Kidney (tissue), 14 donors: Measurements from ENCODE around the gene FAM240B. TPM values are rescaled to one million over a fixed set of nuclear protein-coding genes. Genes with fewer than 3 reads are reported as not detected.

Source experiments
- DNase-seq, 5 donors: peaks; one replicate each; pipeline ENCODE4 v3.0.0-alpha.2; 2013 to 2020
- FAIRE-seq: peaks from 2 replicates; lab custom pipeline; 2012; peaks lifted over from hg19 to GRCh38; lab: Jason Lieb, UNC
- H3K27ac ChIP-seq, 2 donors: one replicate each; pipeline ENCODE4 v1.7.0; 2013; ENCODE audit warnings: low read depth in 2 of 2, low read length in 2 of 2, inconsistent platforms in 1 of 2
- H3K27me3 ChIP-seq: one replicate; pipeline ENCODE4 v1.7.1; 2013; ENCODE audit warnings: low read length, inconsistent platforms; ENCODE audit not compliant: control insufficient read depth, insufficient read depth
- H3K36me3 ChIP-seq, 3 donors: one replicate each; pipeline versions ENCODE4 v1.7.0 to v1.7.1; 2013; ENCODE audit warnings: low read length in 3 of 3, control low read depth in 1 of 3, inconsistent platforms in 1 of 3; ENCODE audit not compliant: insufficient read depth in 3 of 3, control insufficient read depth in 2 of 3
- H3K4me1 ChIP-seq, 3 donors: one replicate each; pipeline versions ENCODE4 v1.7.0 to v1.7.1; 2013; ENCODE audit warnings: low read length in 3 of 3, inconsistent platforms in 1 of 3, low read depth in 1 of 3; ENCODE audit not compliant: control insufficient read depth in 2 of 3, insufficient read depth in 2 of 3
- H3K4me3 ChIP-seq, 3 donors: one replicate each; pipeline versions ENCODE4 v1.7.0 to v1.8.1; 2013; ENCODE audit warnings: low read length in 3 of 3, control low read depth in 1 of 3, inconsistent platforms in 1 of 3
- H3K9ac ChIP-seq, 3 donors: one replicate each; pipeline versions ENCODE4 v1.7.0 to v1.7.1; 2013; ENCODE audit warnings: low read length in 3 of 3, control low read depth in 1 of 3, inconsistent platforms in 1 of 3
- H3K9me3 ChIP-seq, 3 donors: one replicate each; pipeline versions ENCODE4 v1.7.0 to v1.7.1; 2013; ENCODE audit warnings: low read length in 3 of 3, control low read depth in 1 of 3, inconsistent platforms in 1 of 3; ENCODE audit not compliant: control insufficient read depth in 2 of 3, insufficient read depth in 1 of 3
- intact Hi-C: fragments of 100-400 bp; cut with DNase I; formaldehyde crosslinking; loops from one replicate; pipeline ENCODE4 v1.11.1; 2022
- polyA plus RNA-seq: library from polyadenylated mRNA; stranded (reverse); fragments of 350-450 nt; fragmentation: Illumina TruSeq; extraction: RNeasy Lipid Tissue Mini Kit (QIAGEN cat#74804); gene quantifications from one replicate; pipeline ENCODE4 v1.2.3, GENCODE V29; 2014; ENCODE audit warnings: low read depth, low replicate concordance; ENCODE audit not compliant: insufficient read depth
- total RNA-seq: library from RNA; stranded (reverse); fragmentation: NEBNext Ultra II Directional; extraction: Animal tissue kit (Norgen Biotek cat#: 25700); gene quantifications from one replicate; pipeline ENCODE4 v1.2.1, GENCODE V29; 2021
- TF ChIP-seq, protein P1 (sequence below): IDR thresholded peaks from 3 replicates; pipeline ENCODE4 v1.5.1; 2012; ENCODE audit warnings: mild to moderate bottlenecking, moderate library complexity, borderline replicate concordance; ENCODE audit not compliant: insufficient read depth; ENCODE audit errors: extremely low read depth
- donor health status: control.
- donor health status: control.
- donor health status: control.
- donor health status: control.
- donor health status: control.
- donor health status: DM: yes; HTN: yes; CAD: no.
- donor health status: Normal renal cell carcinoma (clear cell type).

FAM240B gene
- total and polyA plus RNA-seq, 2 donors from 2014 or later, result not detected

DNA sequence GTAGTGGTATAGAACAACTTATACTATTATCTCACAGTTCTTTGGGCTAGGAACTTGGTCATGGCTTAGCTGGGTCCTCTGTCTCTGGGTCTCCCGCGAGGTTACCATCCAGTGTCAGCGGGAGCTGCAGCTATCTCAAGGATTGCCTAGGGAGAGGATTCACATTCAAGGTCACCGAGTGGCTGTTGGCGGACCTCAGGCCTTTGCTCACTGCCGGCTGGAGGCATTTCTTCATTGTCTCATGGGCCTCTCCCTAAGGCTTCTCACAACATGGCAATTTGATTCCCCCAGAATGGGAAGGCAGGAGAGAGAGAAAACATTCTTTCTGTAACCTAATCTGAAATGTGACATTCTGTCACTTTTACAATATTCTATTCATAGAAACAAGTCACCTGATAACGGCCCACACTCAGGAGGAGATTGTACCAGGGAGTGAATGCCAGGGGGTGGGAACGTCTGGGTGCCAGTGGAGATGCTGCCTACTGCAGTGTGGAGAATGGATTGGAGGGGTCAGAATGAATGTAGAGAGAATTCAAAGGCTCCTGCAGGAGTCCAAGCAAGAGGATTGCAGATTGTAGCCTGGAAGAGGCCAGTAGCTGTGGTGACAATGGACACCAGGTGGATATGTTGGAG is 70.1 kb downstream of the FAM240B start:
- no peaks in the 10 kb centered on the region for H3K27me3 ChIP-seq
- H3K4me3 ChIP-seq, result no peak overlapping the region
- TF ChIP-seq, protein P1, sequence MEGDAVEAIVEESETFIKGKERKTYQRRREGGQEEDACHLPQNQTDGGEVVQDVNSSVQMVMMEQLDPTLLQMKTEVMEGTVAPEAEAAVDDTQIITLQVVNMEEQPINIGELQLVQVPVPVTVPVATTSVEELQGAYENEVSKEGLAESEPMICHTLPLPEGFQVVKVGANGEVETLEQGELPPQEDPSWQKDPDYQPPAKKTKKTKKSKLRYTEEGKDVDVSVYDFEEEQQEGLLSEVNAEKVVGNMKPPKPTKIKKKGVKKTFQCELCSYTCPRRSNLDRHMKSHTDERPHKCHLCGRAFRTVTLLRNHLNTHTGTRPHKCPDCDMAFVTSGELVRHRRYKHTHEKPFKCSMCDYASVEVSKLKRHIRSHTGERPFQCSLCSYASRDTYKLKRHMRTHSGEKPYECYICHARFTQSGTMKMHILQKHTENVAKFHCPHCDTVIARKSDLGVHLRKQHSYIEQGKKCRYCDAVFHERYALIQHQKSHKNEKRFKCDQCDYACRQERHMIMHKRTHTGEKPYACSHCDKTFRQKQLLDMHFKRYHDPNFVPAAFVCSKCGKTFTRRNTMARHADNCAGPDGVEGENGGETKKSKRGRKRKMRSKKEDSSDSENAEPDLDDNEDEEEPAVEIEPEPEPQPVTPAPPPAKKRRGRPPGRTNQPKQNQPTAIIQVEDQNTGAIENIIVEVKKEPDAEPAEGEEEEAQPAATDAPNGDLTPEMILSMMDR, result no peak
- no peaks in the 10 kb centered on the region for H3K9me3 ChIP-seq
- DNase-seq, result peak in 2 of 5 donors; percentile 12 to 20
- H3K9ac ChIP-seq, result no peak overlapping the region
- H3K27ac ChIP-seq, result no peak overlapping the region
- no peak for FAIRE-seq
- no peaks in the 10 kb centered on the region for H3K4me1 ChIP-seq
- intact Hi-C loops, result no loop called here
- H3K36me3 ChIP-seq, result no peaks in the 10 kb centered on the region

DNA sequence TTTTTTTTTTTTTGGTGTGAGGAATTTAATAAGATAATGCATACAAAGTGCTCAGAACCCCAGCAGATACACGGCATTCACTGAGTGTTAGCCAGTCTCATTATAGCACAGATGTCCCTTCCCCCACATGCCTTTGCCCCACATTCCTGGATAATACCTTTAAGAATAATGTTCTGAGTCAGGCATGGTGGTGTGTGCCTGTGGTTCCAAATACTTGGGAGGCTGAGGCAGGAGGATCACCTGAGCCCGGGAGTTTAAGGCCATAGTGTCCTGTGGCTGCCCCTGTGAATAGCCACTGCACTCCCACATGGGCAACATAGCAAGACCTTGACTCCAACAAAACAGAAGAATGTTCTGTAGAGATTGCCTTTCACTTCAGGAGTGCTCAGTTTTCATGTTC is 75.3 kb downstream of the FAM240B start:
- Histone ChIP-seq H3K9me3 (no peaks in the 10 kb centered on the region), H3K27me3 (no peaks in the 10 kb centered on the region), H3K4me3 (no peak overlapping the region), H3K27ac (no peak overlapping the region), H3K36me3 (no peaks in the 10 kb centered on the region), H3K4me1 (no peaks in the 10 kb centered on the region), H3K9ac (no peak overlapping the region)
- FAIRE-seq (no peak), DNase-seq (no peak)
- intact Hi-C loops, result no loop called here
- TF ChIP-seq, protein P1, result no peak

Other genes with a start within 250 kb of the FAM240B start
- 11.6 TPM for gene ANKRD18A, start 99.5 kb downstream of the FAM240B start, total RNA-seq
- gene ANKRD18A, start 99.5 kb downstream of the FAM240B start, polyA plus RNA-seq, result 2.4 TPM